KMS-11 (cell line): ENCODE measurements around the gene SUGP2.

ENCODE experiments used
- H2AFZ ChIP-seq: fragments of 200-600 bp; sonication (generic); 2 replicates; pipeline ENCODE4 v1.6.1; 2016; ENCODE audit warnings: antibody characterized with exemption, mixed run types, low read depth
- H3K27ac ChIP-seq: fragments of 200-600 bp; sonication (generic); 2 replicates; pipeline ENCODE4 v1.6.1; 2016; ENCODE audit warnings: mild to moderate bottlenecking, mixed run types
- H3K27me3 ChIP-seq: fragments of 200-600 bp; sonication (generic); 2 replicates; pipeline ENCODE4 v1.6.1; 2017; ENCODE audit warnings: mild to moderate bottlenecking, low read depth, mixed run types, moderate library complexity; ENCODE audit not compliant: insufficient read depth
- H3K36me3 ChIP-seq: fragments of 200-600 bp; sonication (generic); 2 replicates; pipeline ENCODE4 v1.6.1; 2017; ENCODE audit warnings: mild to moderate bottlenecking, mixed run types; ENCODE audit not compliant: insufficient read depth
- H3K4me1 ChIP-seq: fragments of 200-600 bp; sonication (generic); 2 replicates; pipeline ENCODE4 v1.6.1; 2016; ENCODE audit warnings: mild to moderate bottlenecking, low read depth, mixed run types; ENCODE audit not compliant: poor library complexity, severe bottlenecking
- H3K4me2 ChIP-seq: fragments of 200-600 bp; sonication (generic); 2 replicates; pipeline ENCODE4 v1.7.0; 2016; ENCODE audit warnings: mild to moderate bottlenecking, mixed run types
- H3K4me3 ChIP-seq: fragments of 200-600 bp; sonication (generic); IDR thresholded peaks from 2 replicates; pipeline ENCODE4 v1.6.1; 2017; ENCODE audit warnings: low read depth, low read length, mixed read lengths; ENCODE audit not compliant: insufficient read depth
- H3K79me2 ChIP-seq: fragments of 200-600 bp; sonication (generic); 2 replicates; pipeline ENCODE4 v1.6.1; 2016; ENCODE audit warnings: low read depth, mixed run types; ENCODE audit not compliant: insufficient read depth
- H3K9ac ChIP-seq: fragments of 200-600 bp; sonication (generic); 2 replicates; pipeline ENCODE4 v1.6.1; 2016; ENCODE audit warnings: mild to moderate bottlenecking, mixed run types
- H4K20me1 ChIP-seq: fragments of 200-600 bp; sonication (generic); 2 replicates; pipeline ENCODE4 v1.6.1; 2016; ENCODE audit warnings: mild to moderate bottlenecking, mixed run types; ENCODE audit not compliant: insufficient read depth
- CTCF ChIP-seq: fragments of 200-600 bp; sonication (generic); conservative IDR thresholded peaks from 2 replicates; pipeline ENCODE4 v1.6.1; 2017; ENCODE audit warnings: low read depth, mild to moderate bottlenecking, antibody characterized with exemption, low read length, moderate library complexity, mixed read lengths

The SUGP2 gene

GRCh38 chr19:19053508-19054314 is 20.4 kb upstream of the SUGP2 start:
- Histone ChIP-seq H3K79me2 (no peaks in the 10 kb centered on the region), H4K20me1 (no peaks in the 10 kb centered on the region), H2AFZ (no peak overlapping the region), H3K4me3 (no peak overlapping the region), H3K9ac (no peak overlapping the region), H3K4me1 (no peaks in the 10 kb centered on the region), H3K27me3 (no peaks in the 10 kb centered on the region), H3K4me2 (no peak overlapping the region), H3K27ac (no peak overlapping the region), H3K36me3 (no peaks in the 10 kb centered on the region; the same call in 1 of the 2 replicates)
- TF ChIP-seq CTCF, result peak; percentile 74

- Histone ChIP-seq H3K4me3 (no peak overlapping the region), H3K4me1 (no peaks in the 10 kb centered on the region), H3K9ac (no peak overlapping the region), H3K36me3 (no peaks in the 10 kb centered on the region; the same call in 1 of the 2 replicates), H2AFZ (no peak overlapping the region), H3K79me2 (no peaks in the 10 kb centered on the region), H3K27ac (no peak overlapping the region), H3K27me3 (no peaks in the 10 kb centered on the region), H3K4me2 (no peak overlapping the region), H4K20me1 (no peaks in the 10 kb centered on the region)
- no peak for TF ChIP-seq CTCF
These were observed 19.6 kb upstream of the SUGP2 start for GRCh38 chr19:19052921-19053320.

- Histone ChIP-seq H3K9ac (no peak overlapping the region), H3K4me2 (no peak overlapping the region), H3K79me2 (no peaks in the 10 kb centered on the region), H3K27ac (no peak overlapping the region), H3K36me3 (no peaks in the 10 kb centered on the region; the same call in 1 of the 2 replicates), H3K4me1 (no peaks in the 10 kb centered on the region), H2AFZ (no peak overlapping the region), H4K20me1 (no peaks in the 10 kb centered on the region), H3K27me3 (no peaks in the 10 kb centered on the region), H3K4me3 (no peak overlapping the region)
- TF ChIP-seq CTCF, result no peak
These were observed 18.3 kb upstream of the SUGP2 start for GRCh38 chr19:19051478-19052213.

GRCh38 chr19:19050731-19051130 is 17.4 kb upstream of the SUGP2 start:
- Histone ChIP-seq H3K36me3 (no peaks in the 10 kb centered on the region; the same call in 1 of the 2 replicates), H3K27ac (no peak overlapping the region), H3K4me1 (no peaks in the 10 kb centered on the region), H3K4me2 (no peak overlapping the region), H3K9ac (no peak overlapping the region), H4K20me1 (no peaks in the 10 kb centered on the region), H2AFZ (no peak overlapping the region), H3K27me3 (no peaks in the 10 kb centered on the region), H3K79me2 (no peaks in the 10 kb centered on the region), H3K4me3 (no peak overlapping the region)
- TF ChIP-seq CTCF, result no peak
